Right lobe of liver (tissue), 4 donors: ENCODE results near the gene PFKFB3.

Source experiments
- CTCF ChIP-seq, 4 donors: fragments of 200-600 bp in 3 of 4; fragments of 450-650 bp in 1 of 4; IDR thresholded peaks; one replicate each; pipeline versions ENCODE4 v1.5.1 to v1.8.0; 2016 to 2022; ENCODE audit warnings: antibody characterized with exemption in 4 of 4, mild to moderate bottlenecking in 2 of 4
- POLR2A ChIP-seq: fragments of 450-650 bp; IDR thresholded peaks from one replicate; pipeline ENCODE4 v1.6.1; 2017; ENCODE audit warnings: antibody characterized with exemption, mild to moderate bottlenecking
- donor health status: DM: no; HTN: no; CAD: no.
- donor health status: DM: no; HTN: no; CAD: no.
- donor health status: DM: no; HTN: yes; CAD: no.

GRCh38 chr10:6163364-6164270, 39.1 kb upstream of the PFKFB3 start:
- no peak for TF ChIP-seq CTCF (IDR thresholded peaks at IDR 0.05)
- peak; percentile 67 for TF ChIP-seq POLR2A
